HepG2 (cell line): ENCODE results near the gene GLIS2. TPM values are rescaled to one million over a fixed set of nuclear protein-coding genes. Genes with fewer than 3 reads are reported as not detected.

ENCODE experiments used
- CBX2 ChIP-seq, 2 experiments: fragments of 200-600 bp in 1 of 2; sonication (generic); formaldehyde crosslinking in 1 of 2; IDR thresholded peaks; 2 replicates each; pipeline versions ENCODE4 v1.7.0 to v1.8.1; 2018 to 2022; ENCODE audit warnings: low read depth in 2 of 2, low read length in 1 of 2, mild to moderate bottlenecking in 1 of 2, missing genetic modification reagents in 1 of 2
- DBP ChIP-seq: sonication (generic); formaldehyde crosslinking; IDR thresholded peaks from 2 replicates; pipeline ENCODE4 v1.4.0; 2020; ENCODE audit warnings: missing genetic modification reagents; ENCODE audit errors: not compliant biosample characterization
- FOXP4 ChIP-seq: sonication (generic); formaldehyde crosslinking; IDR thresholded peaks from 2 replicates; pipeline ENCODE4 v1.4.0; 2020; ENCODE audit warnings: missing genetic modification reagents
- HBP1 ChIP-seq: IDR thresholded peaks from 2 replicates; pipeline ENCODE4 v1.6.1; 2016; ENCODE audit warnings: low read depth, control low read depth
- HDAC1 ChIP-seq: sonication (generic); formaldehyde crosslinking; IDR thresholded peaks from 2 replicates; pipeline ENCODE4 v1.5.1; 2020; ENCODE audit warnings: mild to moderate bottlenecking, missing genetic modification reagents
- IRF9 ChIP-seq: sonication (generic); formaldehyde crosslinking; IDR thresholded peaks from 2 replicates; pipeline ENCODE4 v1.8.0; 2022; ENCODE audit warnings: missing genetic modification reagents, mild to moderate bottlenecking, borderline replicate concordance
- JUND ChIP-seq: sonication (generic); formaldehyde crosslinking; IDR thresholded peaks from 2 replicates; pipeline ENCODE4 v1.8.0; 2022; ENCODE audit warnings: mild to moderate bottlenecking, missing genetic modification reagents
- RARG ChIP-seq: sonication (generic); formaldehyde crosslinking; IDR thresholded peaks from 2 replicates; pipeline ENCODE4 v1.4.0; 2020; ENCODE audit warnings: low read depth, mild to moderate bottlenecking, missing genetic modification reagents
- SP1 ChIP-seq, 2 experiments: fragments of 450-650 bp in 1 of 2; sonication (generic) in 1 of 2; formaldehyde crosslinking in 1 of 2; IDR thresholded peaks; 2 replicates each; pipeline versions ENCODE4 v1.4.0 to v1.6.1; 2016 to 2020; ENCODE audit warnings: missing genetic modification reagents in 1 of 2
- SRF ChIP-seq: IDR thresholded peaks from 2 replicates; pipeline ENCODE4 v1.6.1; 2011; ENCODE audit warnings: mild to moderate bottlenecking, low read depth, low read length, moderate library complexity
- YY1 ChIP-seq: IDR thresholded peaks from 2 replicates; pipeline ENCODE4 v1.6.1; 2011; ENCODE audit warnings: low read length, low read depth, moderate library complexity, mild to moderate bottlenecking; ENCODE audit not compliant: insufficient read depth, insufficient replicate concordance
- ZBTB38 ChIP-seq: sonication (generic); formaldehyde crosslinking; IDR thresholded peaks from 2 replicates; pipeline ENCODE4 v1.5.1; 2020; ENCODE audit warnings: mild to moderate bottlenecking, missing genetic modification reagents
- ZFAT ChIP-seq: sonication (generic); formaldehyde crosslinking; conservative IDR thresholded peaks from 2 replicates; pipeline ENCODE4 v1.8.1; 2023; ENCODE audit warnings: missing genetic modification reagents, inconsistent platforms
- ZFX ChIP-seq: sonication (generic); formaldehyde crosslinking; IDR thresholded peaks from 2 replicates; pipeline ENCODE4 v1.4.0; 2020; ENCODE audit warnings: mild to moderate bottlenecking, low read depth, missing genetic modification reagents, moderate library complexity
- ZNF317 ChIP-seq: sonication (generic); formaldehyde crosslinking; IDR thresholded peaks from 2 replicates; pipeline ENCODE4 v1.5.0; 2020; ENCODE audit warnings: mild to moderate bottlenecking, missing genetic modification reagents
- ZNF331 ChIP-seq: sonication (generic); formaldehyde crosslinking; IDR thresholded peaks from 2 replicates; pipeline ENCODE4 v1.4.0; 2020; ENCODE audit warnings: missing genetic modification reagents
- ZNF362 ChIP-seq: sonication (generic); formaldehyde crosslinking; IDR thresholded peaks from 2 replicates; pipeline ENCODE4 v1.4.0; 2020; ENCODE audit warnings: missing genetic modification reagents, mild to moderate bottlenecking, borderline replicate concordance
- ZNF761 ChIP-seq: sonication (generic); formaldehyde crosslinking; conservative IDR thresholded peaks from 2 replicates; pipeline ENCODE4 v1.4.0; 2020; ENCODE audit warnings: mild to moderate bottlenecking, missing genetic modification reagents
- ZUFSP ChIP-seq: sonication (generic); formaldehyde crosslinking; IDR thresholded peaks from 2 replicates; pipeline ENCODE4 v1.9.0; 2021; ENCODE audit warnings: missing genetic modification reagents, mild to moderate bottlenecking, borderline replicate concordance
- polyA plus RNA-seq, 8 experiments: library from polyadenylated mRNA; depleted of rRNA in 3 of 8; stranded (reverse) in 7 of 8; unstranded in 1 of 8; fragments of >200 nt; fragmentation: Illumina TruSeq in 4 of 8; extraction: Trizol in 4 of 8; gene quantifications; 2 replicates each; pipeline versions ENCODE4 v1.2.1 to v1.2.3, GENCODE V29; 2011 to 2016; ENCODE audit warnings: low read depth in 4 of 8, missing spikeins in 1 of 8, mixed read lengths in 1 of 8; ENCODE audit not compliant: insufficient read depth in 1 of 8
- total RNA-seq, 5 experiments: library from RNA; depleted of rRNA; stranded (reverse); fragments of >200 nt; fragmentation: Illumina TruSeq; extraction: Trizol; gene quantifications; 2 replicates each; pipeline ENCODE4 v1.2.3, GENCODE V29; 2016; ENCODE audit warnings: low read depth in 1 of 5

The GLIS2 gene
- total and polyA plus RNA-seq, 2 of the 13 experiments (the other 11 are each of a cell fraction or from before 2014, with no cell fraction given): 0.28 to 0.29 TPM

- TF ChIP-seq HBP1 (CRISPR knock-in tag) (0 out of 2 replicates have a peak, but pooled peaks have one; percentile 47), CBX2 (IDR thresholded peaks at IDR 0.05; ENCODE audit: low read depth, low read length) (no peak), CBX2 (CRISPR knock-in tag; IDR thresholded peaks at IDR 0.05; ENCODE audit: low read depth) (no peak), ZNF362 (CRISPR knock-in tag) (no peak), FOXP4 (CRISPR knock-in tag) (0 out of 2 replicates have a peak, but pooled peaks have one; percentile 12), ZNF331 (CRISPR knock-in tag) (no peak; the same call in 1 of the 2 replicates), ZFX (CRISPR knock-in tag) (peak; percentile 69), ZUFSP (CRISPR knock-in tag) (no peak), IRF9 (CRISPR knock-in tag) (no peak), ZNF761 (no peak), ZFAT (CRISPR knock-in tag) (no peak), DBP (CRISPR knock-in tag) (no peak), YY1 (peak; percentile 63), HDAC1 (CRISPR knock-in tag) (no peak), RARG (no peak), JUND (CRISPR knock-in tag) (no peak), ZBTB38 (CRISPR knock-in tag) (0 out of 2 replicates have a peak, but pooled peaks have one; percentile 35), ZNF317 (CRISPR knock-in tag) (no peak), SRF (no peak), SP1 (IDR thresholded peaks at IDR 0.05) (no peak), SP1 (CRISPR knock-in tag; IDR thresholded peaks at IDR 0.05) (0 out of 2 replicates have a peak, but pooled peaks have one; percentile 25)
Observed at GRCh38 chr16:4309833-4310266, 6.0 kb upstream of the GLIS2 start (continued).
